Ovary (tissue), 3 donors: ENCODE data around the gene RPL18.

Experiments
- CTCF ChIP-seq, 3 donors: fragments of 450-650 bp in 2 of 3; fragments of 200-600 bp in 1 of 3; IDR thresholded peaks; one replicate each; pipeline versions ENCODE4 v1.5.1 to v1.8.0; 2016 to 2022; ENCODE audit warnings: antibody characterized with exemption in 3 of 3, mild to moderate bottlenecking in 1 of 3
- POLR2A ChIP-seq: fragments of 450-650 bp; IDR thresholded peaks from one replicate; pipeline ENCODE4 v1.6.1; 2017; ENCODE audit warnings: antibody characterized with exemption, mild to moderate bottlenecking, moderate library complexity
- donor health status: DM: no; HTN: no; CAD: no.

DNA sequence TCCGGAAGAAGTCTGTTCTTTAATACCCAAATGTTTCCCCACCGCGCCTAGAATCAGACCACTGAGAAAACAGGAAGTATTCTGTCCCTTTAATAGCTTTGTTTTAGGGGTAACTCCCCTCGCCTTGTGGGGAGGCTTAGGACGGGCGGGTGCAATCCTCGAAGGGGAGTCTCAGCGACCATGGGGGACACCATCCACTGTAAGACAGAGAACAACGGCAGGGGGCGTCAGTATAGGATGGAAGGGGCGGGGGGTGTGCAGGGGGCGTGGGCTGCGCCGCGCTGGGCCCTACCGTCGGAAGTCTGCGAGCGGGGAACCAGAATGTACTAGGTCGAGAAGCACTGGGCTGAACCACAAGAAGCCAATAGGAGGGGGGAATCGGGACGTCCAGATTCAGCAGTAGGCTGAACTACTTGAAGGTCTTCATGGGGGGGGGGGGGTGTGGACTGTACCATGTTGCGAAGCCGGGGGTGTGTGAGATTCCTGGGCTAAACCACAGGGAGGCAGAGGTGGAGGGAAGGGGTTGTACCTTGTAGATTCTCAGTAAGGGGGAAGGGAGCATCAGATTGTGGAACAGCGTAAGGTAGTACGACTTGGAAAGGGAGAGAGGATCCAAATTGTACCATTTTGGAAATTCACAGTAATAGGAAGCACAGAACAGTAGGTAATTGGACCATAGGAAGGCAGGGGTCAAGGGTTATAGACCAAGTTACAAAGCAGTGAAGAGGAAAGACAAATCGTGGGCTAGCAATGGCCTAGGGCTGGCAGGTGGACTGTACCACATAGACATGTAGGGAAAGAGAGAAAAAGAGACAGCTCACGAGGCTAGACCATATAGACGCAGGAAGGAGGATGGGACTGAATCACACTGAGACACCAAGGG lies 19.2 kb upstream of the RPL18 start:
- TF ChIP-seq POLR2A (peak; percentile 61), CTCF (IDR thresholded peaks at IDR 0.05) (peak in 2 of 3 donors; percentile 15 to 23)
